Choroid plexus epithelial cell (primary cell): ENCODE results near the gene TWF2.

Experiments used
- DNase-seq: peaks from one replicate; pipeline ENCODE4 v3.0.0-alpha.2; 2010; ENCODE audit warnings: low read depth
- H3K4me3 ChIP-seq: 2 replicates; pipeline ENCODE4 v1.5.1; 2011; ENCODE audit warnings: low read depth, mild to moderate bottlenecking, control low read depth, low read length, moderate library complexity
- CTCF ChIP-seq: conservative IDR thresholded peaks from 2 replicates; pipeline ENCODE4 v1.5.1; 2011; ENCODE audit warnings: low read depth, mild to moderate bottlenecking, control low read depth, inconsistent platforms, low read length, moderate library complexity

TWF2 gene

GRCh38 chr3:52210037-52210436 is 28.9 kb downstream of the TWF2 start:
- no peak overlapping the region for H3K4me3 ChIP-seq
- no peak for DNase-seq
- TF ChIP-seq CTCF, result no peak

GRCh38 chr3:52208556-52208955 is 30.4 kb downstream of the TWF2 start:
- no peak for TF ChIP-seq CTCF
- DNase-seq, result no peak
- no peak overlapping the region for H3K4me3 ChIP-seq

- no peak overlapping the region for H3K4me3 ChIP-seq
- TF ChIP-seq CTCF, result no peak
- no peak for DNase-seq
Observed at GRCh38 chr3:52205727-52206372, 33.1 kb downstream of the TWF2 start.

GRCh38 chr3:52204337-52205073 is 34.5 kb downstream of the TWF2 start:
- H3K4me3 ChIP-seq, result no peak overlapping the region
- TF ChIP-seq CTCF, result no peak
- DNase-seq, result no peak

- no peak for DNase-seq
- H3K4me3 ChIP-seq, result no peak overlapping the region
- TF ChIP-seq CTCF, result no peak
Observed at GRCh38 chr3:52203701-52204100, 35.3 kb downstream of the TWF2 start.

- no peak for DNase-seq
- no peak overlapping the region for H3K4me3 ChIP-seq
- no peak for TF ChIP-seq CTCF
Observed at GRCh38 chr3:52202384-52203077, 36.4 kb downstream of the TWF2 start.
